GM21390 (cell line): Measurements from ENCODE around the gene DSG2.

Experiments
- ATAC-seq: cut with Tn5 transposase; IDR thresholded peaks from one replicate; pipeline ENCODE4 v1.9.1; 2021; ENCODE audit not compliant: unreplicated experiment

The DSG2 gene

GRCh38 chr18:31551883-31552282, 53.9 kb downstream of the DSG2 start:
- no peak for ATAC-seq

DNA sequence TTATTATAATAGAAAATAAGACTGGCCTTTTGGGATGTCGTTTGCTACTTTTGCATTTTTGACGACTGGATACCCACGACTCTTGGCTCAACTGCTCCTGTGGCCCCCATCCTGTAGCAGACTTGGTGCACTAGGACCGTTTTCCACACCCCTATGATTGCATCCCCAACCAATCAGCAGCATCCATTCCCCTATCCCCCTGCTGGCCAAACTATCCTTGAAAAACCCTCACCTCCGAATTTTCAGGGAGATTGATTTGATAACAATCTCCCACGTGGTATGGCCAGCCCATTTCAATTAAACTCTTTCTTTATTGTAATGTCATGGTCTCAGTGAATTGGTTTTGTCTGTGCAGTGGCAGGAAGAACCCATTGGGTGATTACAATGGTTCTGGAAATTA, 55.8 kb downstream of the DSG2 start:
- ATAC-seq, result no peak

- no peak for ATAC-seq
These were observed 56.8 kb downstream of the DSG2 start for GRCh38 chr18:31554776-31555175.

DNA sequence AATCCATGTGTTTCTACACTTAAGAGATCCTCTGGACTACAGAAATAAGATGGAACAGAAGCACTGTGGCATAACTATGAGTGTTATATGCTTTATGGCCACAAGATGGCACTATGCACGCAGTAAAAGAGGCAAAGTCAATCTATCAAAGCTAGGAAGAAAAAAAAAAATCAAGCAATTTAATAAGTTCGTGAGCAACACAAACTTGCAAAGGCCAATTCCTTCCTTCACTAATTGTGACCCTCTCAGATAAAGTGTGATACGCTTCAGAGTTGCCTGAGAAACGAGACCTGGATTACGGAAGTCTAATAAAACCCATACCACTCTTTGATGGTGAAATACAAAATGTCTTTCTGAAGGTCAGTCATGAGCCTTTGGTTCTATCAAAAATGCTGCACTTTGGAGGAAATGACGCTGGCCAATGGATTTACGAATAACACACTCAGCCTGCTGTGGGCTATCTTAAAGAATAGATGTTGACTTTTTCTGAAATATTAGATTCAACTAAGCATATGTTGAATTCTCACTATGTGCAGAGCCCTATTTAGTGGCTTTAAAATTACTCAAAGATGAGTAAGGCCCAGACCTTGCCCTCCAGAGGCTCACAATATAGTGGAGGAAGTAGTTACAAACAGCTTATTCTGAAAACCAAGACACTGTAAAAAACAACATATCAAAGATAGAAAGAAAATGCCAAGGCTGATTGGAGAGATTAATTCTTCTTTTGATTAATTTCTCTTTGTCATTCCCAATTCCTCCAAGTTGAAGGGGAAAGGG, 58.2 kb downstream of the DSG2 start:
- ATAC-seq, result peak; percentile 76

GRCh38 chr18:31557446-31557845, 59.5 kb downstream of the DSG2 start:
- ATAC-seq, result no peak

DNA sequence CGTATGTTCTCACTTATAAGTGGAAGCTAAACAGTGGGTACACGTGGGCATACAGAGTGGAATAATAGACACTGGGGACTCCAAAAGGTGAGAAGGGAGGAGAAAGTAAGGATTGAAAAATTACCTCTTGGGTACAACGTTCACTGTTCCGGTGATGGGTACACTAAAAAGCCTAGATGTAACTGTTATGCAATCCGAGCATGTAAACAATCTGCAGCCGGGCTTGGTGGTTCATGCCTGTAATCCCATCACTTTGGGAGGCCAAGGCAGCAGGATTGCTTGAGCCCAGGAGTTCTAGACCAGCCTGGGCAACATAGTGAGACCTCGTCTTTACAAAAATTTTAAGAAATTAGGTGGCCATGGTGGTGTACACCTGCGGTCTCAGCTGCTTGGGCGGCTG, 60.6 kb downstream of the DSG2 start:
- no peak for ATAC-seq

- ATAC-seq, result no peak
These were observed 64.7 kb downstream of the DSG2 start for GRCh38 chr18:31562726-31563125.

GRCh38 chr18:31563778-31564177, 65.8 kb downstream of the DSG2 start:
- no peak for ATAC-seq

- ATAC-seq, result no peak
These were observed 67.4 kb downstream of the DSG2 start for GRCh38 chr18:31565345-31565744.

- no peak for ATAC-seq
These were observed 68.0 kb downstream of the DSG2 start for GRCh38 chr18:31565782-31566512.

- ATAC-seq, result no peak
These were observed 68.8 kb downstream of the DSG2 start for GRCh38 chr18:31566576-31567306.

DNA sequence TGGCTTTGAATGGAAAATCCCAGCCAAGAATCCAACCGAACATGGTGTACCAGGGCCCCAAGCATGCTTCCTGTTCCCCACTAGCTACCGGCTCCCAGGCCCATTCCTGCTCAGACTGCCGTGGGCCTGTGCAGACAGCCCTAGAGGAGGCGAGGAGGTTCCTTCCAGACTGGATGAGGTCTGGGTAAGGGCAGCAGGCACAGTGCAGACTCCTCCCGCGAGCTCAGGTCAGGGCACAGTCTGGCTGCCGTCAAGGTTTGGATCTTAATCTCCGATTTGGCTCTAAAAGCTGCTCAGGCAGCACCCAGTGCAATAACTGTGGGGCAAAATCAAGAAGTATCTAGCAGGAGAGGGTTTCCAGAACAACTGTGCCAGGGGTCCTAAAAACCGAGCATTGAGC, 74.4 kb downstream of the DSG2 start:
- ATAC-seq, result no peak

DNA sequence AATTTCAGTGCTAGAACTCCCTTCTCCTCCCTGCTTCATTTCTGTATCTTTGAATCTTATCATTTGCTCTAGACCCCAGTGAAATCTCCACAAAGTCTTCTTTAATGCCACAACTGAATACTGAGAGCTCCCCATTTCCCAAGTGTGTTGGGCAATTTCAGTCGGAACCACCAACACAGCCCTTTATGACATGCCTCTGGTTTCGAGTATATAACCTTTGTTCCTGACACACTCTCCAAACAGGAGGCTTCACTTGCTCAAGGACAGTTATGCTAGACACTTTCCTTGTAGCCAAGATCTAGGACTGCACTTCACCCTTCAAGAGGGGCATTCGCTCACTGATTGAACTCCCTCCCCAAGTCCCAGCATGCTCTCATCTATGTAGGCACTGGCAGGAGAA, 75.1 kb downstream of the DSG2 start:
- no peak for ATAC-seq

- ATAC-seq, result no peak
These were observed 76.4 kb downstream of the DSG2 start for GRCh38 chr18:31574359-31574758.

GRCh38 chr18:31575515-31576257, 77.7 kb downstream of the DSG2 start:
- ATAC-seq, result no peak

DNA sequence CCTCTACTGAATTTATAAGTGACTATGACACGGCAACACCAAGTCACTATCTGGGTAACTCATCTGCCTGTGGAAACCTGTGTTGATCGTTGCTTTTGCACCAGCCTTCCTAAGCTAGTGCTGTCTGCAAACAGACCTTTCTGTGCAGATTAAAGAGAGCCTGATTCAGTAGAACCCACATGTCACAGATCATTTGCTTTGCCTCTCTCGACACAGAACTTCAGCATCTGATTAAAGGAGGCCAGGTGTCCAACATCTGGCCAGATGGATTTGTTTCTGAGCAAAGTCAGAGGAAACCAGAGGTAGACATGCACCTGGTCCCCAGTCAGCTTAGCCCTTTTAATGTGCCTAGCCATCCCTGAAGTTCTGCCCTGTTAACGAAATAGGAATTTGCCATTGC, 78.7 kb downstream of the DSG2 start:
- peak; percentile 74 for ATAC-seq

- peak; percentile 44 for ATAC-seq
These were observed 79.2 kb downstream of the DSG2 start for GRCh38 chr18:31577195-31577594.

GRCh38 chr18:31578126-31578525, 80.1 kb downstream of the DSG2 start:
- ATAC-seq, result no peak

DNA sequence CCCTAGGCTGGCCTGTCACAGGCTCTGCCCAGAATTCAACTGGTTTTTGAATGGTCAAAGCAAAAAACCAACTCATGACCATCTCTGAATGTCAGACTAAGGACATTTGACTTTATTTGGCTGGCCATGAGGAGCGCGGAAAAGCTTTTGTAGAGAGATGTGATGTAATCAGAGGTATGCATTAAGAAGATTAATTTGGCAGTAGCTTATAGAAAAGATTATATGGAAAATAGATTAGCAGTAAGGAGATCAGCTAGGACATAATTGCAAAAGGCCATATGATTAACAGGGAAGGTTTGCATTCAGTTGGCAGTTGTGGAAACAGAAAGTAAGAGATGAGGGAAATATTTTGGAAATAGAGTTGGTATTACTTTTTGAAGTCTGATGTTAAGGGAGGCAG, 81.4 kb downstream of the DSG2 start:
- ATAC-seq, result no peak

DNA sequence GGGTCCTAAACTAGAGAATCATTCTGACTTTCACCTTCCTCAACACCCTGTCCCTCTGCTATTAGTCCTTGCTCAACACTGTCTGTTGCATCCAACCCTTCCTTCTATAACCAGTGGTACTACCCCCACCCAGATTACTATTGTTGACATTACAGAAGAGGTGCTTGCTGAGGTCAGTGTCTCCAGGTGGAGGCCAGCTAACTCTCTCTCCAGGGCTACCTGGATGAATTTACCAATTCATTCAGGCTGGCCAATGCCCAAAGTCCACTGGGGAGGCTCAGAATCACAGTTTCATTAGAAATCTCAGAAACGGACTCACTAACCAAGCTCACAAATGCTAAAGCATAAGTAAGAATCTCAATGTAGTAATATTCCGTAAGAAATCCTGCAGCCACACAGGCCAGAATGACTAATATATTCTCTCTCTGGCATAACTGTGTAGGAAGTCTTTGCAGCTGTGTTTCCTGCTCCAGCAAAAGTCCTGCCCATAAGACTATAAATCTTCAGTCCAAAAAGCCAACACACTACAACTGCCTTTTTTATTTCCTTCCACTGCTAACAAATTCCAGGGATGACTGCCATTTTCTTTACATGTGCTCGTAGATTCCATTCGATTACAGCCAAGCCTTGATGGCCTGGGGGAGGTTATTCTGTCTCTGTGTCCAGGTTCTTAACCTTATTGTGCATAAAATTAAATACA, 83.7 kb downstream of the DSG2 start:
- no peak for ATAC-seq
